SK-N-SH (cell line): ENCODE results near the gene ZNF341. TPM values are rescaled to one million over a fixed set of nuclear protein-coding genes. Genes with fewer than 3 reads are reported as not detected.

Experiments
- CTCF ChIA-PET: fragments of 300-600, 350-600 bp; formaldehyde crosslinking; extraction: SDS; loops from one replicate; lab custom pipeline; 2021; lab: Yijun Ruan, JAX
- POLR2A ChIA-PET: fragments of 350-600 bp; sonication (Branson Sonifier 250); formaldehyde crosslinking; extraction: SDS; loops from one replicate; lab custom pipeline; 2020; ENCODE audit warnings: antibody characterized with exemption, inconsistent platforms; lab: Yijun Ruan, JAX
- DNase-seq: peaks from one replicate; pipeline ENCODE4 v3.0.0; 2012
- H2AFZ ChIP-seq: fragments of 200-600 bp; sonication (generic); 2 replicates; pipeline ENCODE4 v1.8.1; 2016; ENCODE audit warnings: antibody characterized with exemption, mild to moderate bottlenecking, low read depth
- H3F3A ChIP-seq: fragments of 200-600 bp; sonication (generic); replicated peaks from 2 replicates; pipeline ENCODE3; 2016; ENCODE audit warnings: antibody characterized with exemption, mild to moderate bottlenecking; ENCODE audit not compliant: insufficient read depth
- H3K27ac ChIP-seq, 2 experiments: fragments of 200-500 bp in 1 of 2; fragments of 200-600 bp in 1 of 2; sonication (Bioruptor generic) in 1 of 2; sonication (generic), shearing (Covaris generic) in 1 of 2; 2 replicates each; pipeline versions ENCODE4 v1.5.1 to v1.6.1; 2014 to 2016; ENCODE audit warnings: low read depth in 2 of 2, inconsistent platforms in 1 of 2, low read length in 1 of 2, mild to moderate bottlenecking in 1 of 2, mixed read lengths in 1 of 2
- H3K27me3 ChIP-seq: fragments of 200-600 bp; sonication (generic), shearing (Covaris generic); 2 replicates; pipeline ENCODE4 v1.6.1; 2016; ENCODE audit warnings: mixed run types; ENCODE audit not compliant: insufficient read depth
- H3K36me3 ChIP-seq, 2 experiments: fragments of 200-500 bp in 1 of 2; fragments of 200-600 bp in 1 of 2; sonication (Bioruptor generic) in 1 of 2; sonication (generic) in 1 of 2; replicated peaks in 1 of 2; 2 replicates each; pipeline versions ENCODE3 to v1.5.1; 2014 to 2016; ENCODE audit warnings: low read length in 1 of 2, mild to moderate bottlenecking in 1 of 2; ENCODE audit not compliant: insufficient read depth in 2 of 2, control insufficient read depth in 1 of 2
- H3K4me1 ChIP-seq, 2 experiments: fragments of 200-500 bp in 1 of 2; fragments of 200-600 bp in 1 of 2; sonication (Bioruptor generic) in 1 of 2; sonication (generic), shearing (Covaris generic) in 1 of 2; 2 replicates each; pipeline versions ENCODE4 v1.5.1 to v1.6.1; 2014 to 2016; ENCODE audit warnings: low read depth in 1 of 2, low read length in 1 of 2, mixed run types in 1 of 2; ENCODE audit not compliant: insufficient read depth in 2 of 2, control insufficient read depth in 1 of 2
- H3K4me2 ChIP-seq: fragments of 200-600 bp; sonication (generic), shearing (Covaris generic); 2 replicates; pipeline ENCODE4 v1.6.1; 2017; ENCODE audit warnings: mixed run types
- H3K4me3 ChIP-seq, 2 experiments: fragments of 200-500 bp in 1 of 2; fragments of 200-600 bp in 1 of 2; sonication (Bioruptor generic) in 1 of 2; sonication (generic), shearing (Covaris generic) in 1 of 2; 2 replicates each; pipeline versions ENCODE4 v1.5.1 to v1.8.1; 2014 to 2016; ENCODE audit warnings: low read depth in 2 of 2, inconsistent platforms in 1 of 2, low read length in 1 of 2, mild to moderate bottlenecking in 1 of 2, mixed read lengths in 1 of 2, moderate library complexity in 1 of 2
- H3K79me2 ChIP-seq: fragments of 200-600 bp; sonication (generic); 2 replicates; pipeline ENCODE4 v1.8.1; 2017; ENCODE audit warnings: mild to moderate bottlenecking; ENCODE audit not compliant: insufficient read depth
- H3K9ac ChIP-seq: fragments of 200-600 bp; sonication (generic); 2 replicates; pipeline ENCODE4 v1.6.1; 2017; ENCODE audit warnings: mixed run types
- H3K9me2 ChIP-seq: fragments of 200-600 bp; sonication (generic); 2 replicates; pipeline ENCODE4 v1.6.1; 2017; ENCODE audit warnings: mixed run types
- H3K9me3 ChIP-seq: fragments of 200-600 bp; sonication (generic); 2 replicates; pipeline ENCODE4 v1.6.1; 2017; ENCODE audit warnings: mixed run types, mild to moderate bottlenecking, moderate library complexity
- H4K20me1 ChIP-seq: fragments of 200-600 bp; sonication (generic); 2 replicates; pipeline ENCODE4 v1.6.1; 2017; ENCODE audit warnings: mild to moderate bottlenecking, mixed run types; ENCODE audit not compliant: insufficient read depth
- CHD2 ChIP-seq: fragments of 150-350 bp; IDR thresholded peaks from 2 replicates; pipeline ENCODE4 v1.6.1; 2018; ENCODE audit warnings: low read length; ENCODE audit not compliant: partially characterized antibody
- EP300 ChIP-seq, 2 experiments: IDR thresholded peaks; 2 replicates each; pipeline versions ENCODE4 v1.4.0 to v1.6.1; 2012; ENCODE audit warnings: borderline replicate concordance in 1 of 2, low read depth in 1 of 2, low read length in 1 of 2
- FOSL2 ChIP-seq: IDR thresholded peaks from 2 replicates; pipeline ENCODE4 v1.4.0; 2012; ENCODE audit warnings: low read depth, mild to moderate bottlenecking, moderate library complexity, borderline replicate concordance
- FOXJ3 ChIP-seq: sonication (generic); formaldehyde crosslinking; IDR thresholded peaks from 2 replicates; pipeline ENCODE4 v1.5.1; 2020; ENCODE audit warnings: mild to moderate bottlenecking, missing genetic modification reagents
- FOXM1 ChIP-seq: IDR thresholded peaks from 2 replicates; pipeline ENCODE4 v1.4.0; 2012; ENCODE audit warnings: low read depth, mild to moderate bottlenecking
- GABPA ChIP-seq: IDR thresholded peaks from 2 replicates; pipeline ENCODE4 v1.4.0; 2012; ENCODE audit warnings: low read depth, mild to moderate bottlenecking
- GATA2 ChIP-seq: sonication (generic); formaldehyde crosslinking; IDR thresholded peaks from 2 replicates; pipeline ENCODE4 v1.5.0; 2020; ENCODE audit warnings: mild to moderate bottlenecking, missing genetic modification reagents
- IRF3 ChIP-seq: fragments of 150-350 bp; IDR thresholded peaks from 2 replicates; pipeline ENCODE4 v1.6.1; 2016; ENCODE audit warnings: mild to moderate bottlenecking, low read depth, low read length
- NRF1 ChIP-seq: IDR thresholded peaks from 2 replicates; pipeline ENCODE4 v1.6.1; 2012; ENCODE audit warnings: low read depth, mild to moderate bottlenecking, low read length
- PBX3 ChIP-seq: IDR thresholded peaks from 2 replicates; pipeline ENCODE4; 2012
- POLR2AphosphoS5 ChIP-seq: IDR thresholded peaks from 2 replicates; pipeline ENCODE4 v1.6.1; 2012; ENCODE audit warnings: low read depth, low read length
- RAD21 ChIP-seq: IDR thresholded peaks from 2 replicates; pipeline ENCODE4 v1.6.1; 2012; ENCODE audit warnings: mild to moderate bottlenecking, low read length
- RCOR1 ChIP-seq: fragments of 150-350 bp; IDR thresholded peaks from 2 replicates; pipeline ENCODE4 v1.6.1; 2017; ENCODE audit warnings: antibody characterized with exemption, low read length
- RFX5 ChIP-seq: IDR thresholded peaks from 2 replicates; pipeline ENCODE4 v1.6.1; 2012; ENCODE audit warnings: mild to moderate bottlenecking, improper control_type of control experiment, low read length
- RXRA ChIP-seq: IDR thresholded peaks from 2 replicates; pipeline ENCODE4 v1.4.0; 2012; ENCODE audit warnings: low read depth, mild to moderate bottlenecking, borderline replicate concordance
- SMC3 ChIP-seq: IDR thresholded peaks from 2 replicates; pipeline ENCODE4 v1.6.1; 2012; ENCODE audit warnings: low read depth, low read length, improper control_type of control experiment
- TAF1 ChIP-seq: IDR thresholded peaks from 2 replicates; pipeline ENCODE4 v1.6.1; 2012; ENCODE audit warnings: low read depth, mild to moderate bottlenecking, low read length, moderate library complexity, borderline replicate concordance
- TEAD4 ChIP-seq: IDR thresholded peaks from 2 replicates; pipeline ENCODE4 v1.4.0; 2012; ENCODE audit warnings: mild to moderate bottlenecking, borderline replicate concordance; ENCODE audit not compliant: insufficient read depth
- YY1 ChIP-seq: IDR thresholded peaks from 2 replicates; pipeline ENCODE4 v1.4.0; 2012; ENCODE audit warnings: low read depth, mild to moderate bottlenecking
- WGBS: methylation state at CpG from one replicate; pipeline ENCODE4 v1.1.6; 2017; ENCODE audit warnings: low lambda C conversion rate; 5-methylcytosine and 5-hydroxymethylcytosine counted together
- polyA plus RNA-seq, 3 experiments: library from polyadenylated mRNA; depleted of rRNA; stranded (reverse); fragments of >200 nt; gene quantifications; 2 replicates each; pipeline ENCODE4 v1.2.3, GENCODE V29; 2012
- TF ChIP-seq, protein P1 (sequence below): IDR thresholded peaks from 2 replicates; pipeline ENCODE4 v1.6.1; 2012; ENCODE audit warnings: mild to moderate bottlenecking, low read depth, low read length, moderate library complexity

ZNF341 gene
- polyA plus RNA-seq, 1 of the 3 experiments (the other 2 are of a cell fraction): 3.2 TPM

DNA sequence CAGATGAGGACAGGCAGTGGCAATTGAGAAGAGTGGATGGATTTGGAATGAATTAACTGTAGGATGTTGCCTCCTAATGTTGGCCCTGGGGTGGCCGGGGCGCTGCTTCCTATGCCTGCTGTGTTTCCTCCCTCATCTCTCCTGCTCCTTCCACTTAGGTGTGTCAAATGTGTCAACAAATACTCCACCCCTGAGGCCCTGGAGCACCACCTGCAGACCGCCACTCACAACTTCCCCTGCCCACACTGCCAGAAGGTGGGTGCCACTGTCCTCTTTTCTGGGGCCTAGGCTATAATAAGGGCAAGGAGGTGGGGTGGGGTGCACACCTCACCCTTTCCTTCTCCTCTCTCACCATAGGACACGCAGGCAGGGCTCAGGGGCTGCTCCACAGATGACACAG is 49.3 kb downstream of the ZNF341 start:
- Histone ChIP-seq H3K27me3 (no peaks in the 10 kb centered on the region), H3K36me3 (no peaks in the 10 kb centered on the region), H3K4me2 (no peak overlapping the region), H3K9me2 (no peaks in the 10 kb centered on the region), H3K79me2 (no peaks in the 10 kb centered on the region)
- no peak for DNase-seq
- no peak for TF ChIP-seq FOSL2
- no peak for TF ChIP-seq POLR2AphosphoS5
- TF ChIP-seq GABPA: no peak
- TF ChIP-seq, protein P1, sequence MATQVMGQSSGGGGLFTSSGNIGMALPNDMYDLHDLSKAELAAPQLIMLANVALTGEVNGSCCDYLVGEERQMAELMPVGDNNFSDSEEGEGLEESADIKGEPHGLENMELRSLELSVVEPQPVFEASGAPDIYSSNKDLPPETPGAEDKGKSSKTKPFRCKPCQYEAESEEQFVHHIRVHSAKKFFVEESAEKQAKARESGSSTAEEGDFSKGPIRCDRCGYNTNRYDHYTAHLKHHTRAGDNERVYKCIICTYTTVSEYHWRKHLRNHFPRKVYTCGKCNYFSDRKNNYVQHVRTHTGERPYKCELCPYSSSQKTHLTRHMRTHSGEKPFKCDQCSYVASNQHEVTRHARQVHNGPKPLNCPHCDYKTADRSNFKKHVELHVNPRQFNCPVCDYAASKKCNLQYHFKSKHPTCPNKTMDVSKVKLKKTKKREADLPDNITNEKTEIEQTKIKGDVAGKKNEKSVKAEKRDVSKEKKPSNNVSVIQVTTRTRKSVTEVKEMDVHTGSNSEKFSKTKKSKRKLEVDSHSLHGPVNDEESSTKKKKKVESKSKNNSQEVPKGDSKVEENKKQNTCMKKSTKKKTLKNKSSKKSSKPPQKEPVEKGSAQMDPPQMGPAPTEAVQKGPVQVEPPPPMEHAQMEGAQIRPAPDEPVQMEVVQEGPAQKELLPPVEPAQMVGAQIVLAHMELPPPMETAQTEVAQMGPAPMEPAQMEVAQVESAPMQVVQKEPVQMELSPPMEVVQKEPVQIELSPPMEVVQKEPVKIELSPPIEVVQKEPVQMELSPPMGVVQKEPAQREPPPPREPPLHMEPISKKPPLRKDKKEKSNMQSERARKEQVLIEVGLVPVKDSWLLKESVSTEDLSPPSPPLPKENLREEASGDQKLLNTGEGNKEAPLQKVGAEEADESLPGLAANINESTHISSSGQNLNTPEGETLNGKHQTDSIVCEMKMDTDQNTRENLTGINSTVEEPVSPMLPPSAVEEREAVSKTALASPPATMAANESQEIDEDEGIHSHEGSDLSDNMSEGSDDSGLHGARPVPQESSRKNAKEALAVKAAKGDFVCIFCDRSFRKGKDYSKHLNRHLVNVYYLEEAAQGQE: no peak
- no peak for TF ChIP-seq RXRA
- no peak for TF ChIP-seq GATA2 (CRISPR knock-in tag)
- TF ChIP-seq FOXM1: no peak
- TF ChIP-seq EP300 (IDR thresholded peaks at IDR 0.05; ENCODE audit: borderline replicate concordance in 1 of 2, low read depth in 1 of 2, low read length in 1 of 2): no peak
- TF ChIP-seq RAD21: no peak
- TF ChIP-seq CHD2: no peak
- no peak for TF ChIP-seq TEAD4
- TF ChIP-seq YY1: no peak
- TF ChIP-seq NRF1: no peak
- no peak for TF ChIP-seq PBX3
- TF ChIP-seq, all 33 proteins: peak for 0
- 93% methylated on average over 4 of the region's 4 CpGs for WGBS
- ChIA-PET POLR2A (no interaction called here), CTCF (interaction anchor here (2.4 kb wide), 1 partner anchor 12 kb away, joined by 16 read pairs; no protein-coding TSS in a partner anchor)
- Histone ChIP-seq H3K9me3 (no peaks in the 10 kb centered on the region), H3K4me1 (peaks cover 0 to 4% of the 10 kb centered on the region in 2 experiments; a peak in 1 of 4 replicates), H3K9ac (no peak overlapping the region), H3F3A (peaks cover 8% of the 10 kb centered on the region), H3K4me3 (no peak overlapping the region), H4K20me1 (no peaks in the 10 kb centered on the region), H2AFZ (no peak overlapping the region), H3K27ac (no peak overlapping the region)

DNA sequence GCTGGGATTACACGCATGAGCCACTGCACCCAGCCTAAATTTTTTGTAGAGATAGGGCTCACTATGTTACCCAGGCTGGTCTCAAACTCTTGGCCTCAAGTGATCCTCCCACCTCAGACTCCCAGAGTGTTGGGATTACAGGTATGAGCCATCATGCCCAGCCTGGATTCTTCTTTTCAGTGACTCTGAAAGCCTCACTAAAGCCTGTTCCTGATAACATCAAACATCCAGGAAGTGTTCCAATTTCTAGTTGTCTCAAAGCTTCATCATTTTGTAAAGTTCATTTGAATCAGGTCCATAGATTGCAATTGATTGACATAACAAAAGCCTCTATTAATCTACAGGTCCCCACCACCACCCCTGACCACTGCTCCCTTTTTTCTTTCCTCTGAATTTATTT is 50.1 kb downstream of the ZNF341 start:
- H3K27ac ChIP-seq: no peak overlapping the region
- peaks cover 0 to 4% of the 10 kb centered on the region in 2 experiments; a peak in 1 of 4 replicates for H3K4me1 ChIP-seq
- ChIA-PET POLR2A (no interaction called here), CTCF (interaction anchor here (1.8 to 2.4 kb wide), 2 partner anchors 11 to 29 kb away, joined by 4 to 16 read pairs; partner anchors contain the start of gene CHMP4B)
- H3K4me3 ChIP-seq: no peak overlapping the region
- DNase-seq: no peak
- no peaks in the 10 kb centered on the region for H3K9me2 ChIP-seq
- H3K9me3 ChIP-seq: no peaks in the 10 kb centered on the region
- 86% methylated on average over 1 of the region's 1 CpG for WGBS
- H3F3A ChIP-seq: peaks cover 8% of the 10 kb centered on the region
- no peak overlapping the region for H3K4me2 ChIP-seq
- no peaks in the 10 kb centered on the region for H3K27me3 ChIP-seq
- H3K36me3 ChIP-seq: no peaks in the 10 kb centered on the region
- no peak overlapping the region for H3K9ac ChIP-seq
- no peaks in the 10 kb centered on the region for H3K79me2 ChIP-seq
- H2AFZ ChIP-seq: no peak overlapping the region
- H4K20me1 ChIP-seq: no peaks in the 10 kb centered on the region
- TF ChIP-seq IRF3 (no peak), FOXJ3 (CRISPR knock-in tag) (no peak), TAF1 (no peak), TEAD4 (no peak), RFX5 (no peak), NRF1 (no peak), RCOR1 (no peak), SMC3 (no peak), GATA2 (CRISPR knock-in tag) (no peak), EP300 (IDR thresholded peaks at IDR 0.05; ENCODE audit: borderline replicate concordance in 1 of 2, low read depth in 1 of 2, low read length in 1 of 2) (no peak)
